HG03175 (cell line): ENCODE results near the gene OLR1.

Source experiments
- ATAC-seq: cut with Tn5 transposase; IDR thresholded peaks from one replicate; pipeline ENCODE4 v1.9.1; 2021; ENCODE audit warnings: mild to moderate bottlenecking, moderate library complexity; ENCODE audit not compliant: unreplicated experiment

The OLR1 gene

GRCh38 chr12:10110256-10110844 lies 61.6 kb downstream of the OLR1 start:
- ATAC-seq: no peak
